IgD-negative memory B cell (primary cell): ENCODE results near the gene PURA. TPM values are rescaled to one million over a fixed set of nuclear protein-coding genes. Genes with fewer than 3 reads are reported as not detected.

Experiments used
- H3K27ac Mint-ChIP-seq, 3 donors: one replicate each; pipeline ENCODE4 v1.8.0; 2020 to 2022; ENCODE audit warnings: mild to moderate bottlenecking in 3 of 3, mixed read lengths in 3 of 3, moderate library complexity in 1 of 3
- H3K27me3 Mint-ChIP-seq: one replicate; pipeline ENCODE4 v1.8.0; 2021; ENCODE audit warnings: mixed read lengths
- H3K36me3 Mint-ChIP-seq: one replicate; pipeline ENCODE4 v1.8.0; 2020; ENCODE audit warnings: mild to moderate bottlenecking, mixed read lengths
- H3K4me1 Mint-ChIP-seq, 3 donors: one replicate each; pipeline ENCODE4 v1.8.0; 2020 to 2022; ENCODE audit warnings: mixed read lengths in 3 of 3, mild to moderate bottlenecking in 1 of 3
- H3K4me3 Mint-ChIP-seq, 4 donors: one replicate each; pipeline ENCODE4 v1.8.0; 2020 to 2022; ENCODE audit warnings: mild to moderate bottlenecking in 4 of 4, mixed read lengths in 4 of 4, moderate library complexity in 3 of 4
- H3K9me3 Mint-ChIP-seq, 3 donors: one replicate each; pipeline ENCODE4 v1.8.0; 2020 to 2021; ENCODE audit warnings: mixed read lengths in 3 of 3, mild to moderate bottlenecking in 1 of 3
- polyA plus RNA-seq: library from polyadenylated mRNA; unstranded; fragments of 300-500 nt; fragmentation: Illumina TruSeq; gene quantifications from one replicate; pipeline ENCODE4 v1.2.3, GENCODE V29; 2021

Gene PURA
- polyA plus RNA-seq, 1 donor from 2014 or later: 3.3 TPM

GRCh38 chr5:140136624-140137023, 22.7 kb downstream of the PURA start:
- no peaks in the 10 kb centered on the region for H3K27me3 Mint-ChIP-seq
- H3K36me3 Mint-ChIP-seq: peaks cover 8% of the 10 kb centered on the region
- no peak overlapping the region for H3K4me3 Mint-ChIP-seq
- no peak overlapping the region for H3K27ac Mint-ChIP-seq
- H3K9me3 Mint-ChIP-seq: no peaks in the 10 kb centered on the region
- H3K4me1 Mint-ChIP-seq: peaks cover 19 to 34% (median 32%) of the 10 kb centered on the region in 3 donors

GRCh38 chr5:140140435-140140834, 26.5 kb downstream of the PURA start:
- Mint-ChIP-seq H3K36me3 (peaks cover 7% of the 10 kb centered on the region), H3K27ac (peak overlapping the region in 1 of 3 donors; percentile 27), H3K4me1 (peaks cover 19 to 33% (median 30%) of the 10 kb centered on the region in 3 donors), H3K27me3 (peaks cover 10% of the 10 kb centered on the region), H3K9me3 (no peaks in the 10 kb centered on the region), H3K4me3 (no peak overlapping the region)

- H3K4me3 Mint-ChIP-seq: no peak overlapping the region
- peaks cover 22 to 35% (median 27%) of the 10 kb centered on the region in 3 donors for H3K4me1 Mint-ChIP-seq
- H3K9me3 Mint-ChIP-seq: no peaks in the 10 kb centered on the region
- H3K27me3 Mint-ChIP-seq: peaks cover 12% of the 10 kb centered on the region
- H3K27ac Mint-ChIP-seq: peak overlapping the region in 1 of 3 donors; percentile 65
- peaks cover 7% of the 10 kb centered on the region for H3K36me3 Mint-ChIP-seq
Observed at GRCh38 chr5:140141241-140141640, 27.3 kb downstream of the PURA start.

GRCh38 chr5:140142246-140142645, 28.3 kb downstream of the PURA start:
- peaks cover 16% of the 10 kb centered on the region for H3K27me3 Mint-ChIP-seq
- H3K4me1 Mint-ChIP-seq: peaks cover 22 to 33% (median 31%) of the 10 kb centered on the region in 3 donors
- no peak overlapping the region for H3K4me3 Mint-ChIP-seq
- peaks cover 4% of the 10 kb centered on the region for H3K36me3 Mint-ChIP-seq
- H3K9me3 Mint-ChIP-seq: no peaks in the 10 kb centered on the region
- no peak overlapping the region for H3K27ac Mint-ChIP-seq

- no peaks in the 10 kb centered on the region for H3K9me3 Mint-ChIP-seq
- peaks cover 22 to 33% (median 30%) of the 10 kb centered on the region in 3 donors for H3K4me1 Mint-ChIP-seq
- H3K4me3 Mint-ChIP-seq: no peak overlapping the region
- peaks cover 4% of the 10 kb centered on the region for H3K36me3 Mint-ChIP-seq
- H3K27me3 Mint-ChIP-seq: peaks cover 16% of the 10 kb centered on the region
- no peak overlapping the region for H3K27ac Mint-ChIP-seq
Observed at GRCh38 chr5:140142856-140143255, 28.9 kb downstream of the PURA start.

- Mint-ChIP-seq H3K4me1 (peaks cover 22 to 33% (median 31%) of the 10 kb centered on the region in 3 donors), H3K27ac (peak overlapping the region in 1 of 3 donors; percentile 24), H3K27me3 (peaks cover 16% of the 10 kb centered on the region), H3K36me3 (peaks cover 3% of the 10 kb centered on the region), H3K9me3 (no peaks in the 10 kb centered on the region), H3K4me3 (no peak overlapping the region)
Observed at GRCh38 chr5:140143521-140144258, 29.8 kb downstream of the PURA start.

GRCh38 chr5:140145256-140145655, 31.3 kb downstream of the PURA start:
- peaks cover 16% of the 10 kb centered on the region for H3K27me3 Mint-ChIP-seq
- peak overlapping the region in 3 of 4 donors; percentile 55 to 94 (median 57) for H3K4me3 Mint-ChIP-seq
- H3K9me3 Mint-ChIP-seq: no peaks in the 10 kb centered on the region
- peaks cover 20 to 31% (median 27%) of the 10 kb centered on the region in 3 donors for H3K4me1 Mint-ChIP-seq
- no peaks in the 10 kb centered on the region for H3K36me3 Mint-ChIP-seq
- H3K27ac Mint-ChIP-seq: peak overlapping the region in 1 of 3 donors; percentile 63

GRCh38 chr5:140145818-140146522, 32.1 kb downstream of the PURA start:
- Mint-ChIP-seq H3K27me3 (peaks cover 16% of the 10 kb centered on the region), H3K9me3 (no peaks in the 10 kb centered on the region), H3K4me3 (peak overlapping the region in 3 of 4 donors; percentile 55 to 94 (median 57)), H3K27ac (no peak overlapping the region), H3K36me3 (no peaks in the 10 kb centered on the region), H3K4me1 (peaks cover 15 to 24% (median 20%) of the 10 kb centered on the region in 3 donors)

- Mint-ChIP-seq H3K36me3 (no peaks in the 10 kb centered on the region), H3K27me3 (peaks cover 16% of the 10 kb centered on the region), H3K9me3 (no peaks in the 10 kb centered on the region), H3K27ac (no peak overlapping the region), H3K4me3 (peak overlapping the region in 1 of 4 donors; percentile 17), H3K4me1 (peaks cover 13 to 22% (median 18%) of the 10 kb centered on the region in 3 donors)
Observed at GRCh38 chr5:140146523-140146842, 32.6 kb downstream of the PURA start.

GRCh38 chr5:140147460-140147859, 33.6 kb downstream of the PURA start:
- H3K27me3 Mint-ChIP-seq: peaks cover 16% of the 10 kb centered on the region
- no peak overlapping the region for H3K27ac Mint-ChIP-seq
- peaks cover 12 to 22% (median 21%) of the 10 kb centered on the region in 3 donors for H3K4me1 Mint-ChIP-seq
- no peaks in the 10 kb centered on the region for H3K36me3 Mint-ChIP-seq
- no peaks in the 10 kb centered on the region for H3K9me3 Mint-ChIP-seq
- peak overlapping the region in 1 of 4 donors; percentile 42 for H3K4me3 Mint-ChIP-seq

- H3K27ac Mint-ChIP-seq: no peak overlapping the region
- H3K9me3 Mint-ChIP-seq: no peaks in the 10 kb centered on the region
- H3K4me1 Mint-ChIP-seq: peaks cover 12 to 22% (median 21%) of the 10 kb centered on the region in 3 donors
Observed at GRCh38 chr5:140148508-140148907, 34.6 kb downstream of the PURA start.

GRCh38 chr5:140150201-140150600, 36.3 kb downstream of the PURA start:
- Mint-ChIP-seq H3K36me3 (no peaks in the 10 kb centered on the region), H3K27me3 (peaks cover 8% of the 10 kb centered on the region), H3K27ac (no peak overlapping the region), H3K4me1 (peaks cover 5 to 10% (median 10%) of the 10 kb centered on the region in 3 donors), H3K4me3 (no peak overlapping the region), H3K9me3 (no peaks in the 10 kb centered on the region)

More at GRCh38 chr5:140148508-140148907, 34.6 kb downstream of the PURA start:
- H3K4me3 Mint-ChIP-seq: no peak overlapping the region
- H3K36me3 Mint-ChIP-seq: no peaks in the 10 kb centered on the region
- H3K27me3 Mint-ChIP-seq: peaks cover 16% of the 10 kb centered on the region

- peaks cover 0 to 7% (median 6%) of the 10 kb centered on the region in 3 donors for H3K4me1 Mint-ChIP-seq
- H3K4me3 Mint-ChIP-seq: peak overlapping the region in 1 of 4 donors; percentile 9
- H3K9me3 Mint-ChIP-seq: no peaks in the 10 kb centered on the region
- peaks cover 5% of the 10 kb centered on the region for H3K27me3 Mint-ChIP-seq
- no peak overlapping the region for H3K27ac Mint-ChIP-seq
- no peaks in the 10 kb centered on the region for H3K36me3 Mint-ChIP-seq
Observed at GRCh38 chr5:140151144-140152021, 37.5 kb downstream of the PURA start.

GRCh38 chr5:140152022-140152999, 38.4 kb downstream of the PURA start:
- Mint-ChIP-seq H3K27ac (no peak overlapping the region), H3K9me3 (no peaks in the 10 kb centered on the region)

More at GRCh38 chr5:140152022-140152999, 38.4 kb downstream of the PURA start:
- Mint-ChIP-seq H3K4me3 (peak overlapping the region in 1 of 4 donors; percentile 9), H3K36me3 (no peaks in the 10 kb centered on the region), H3K4me1 (peaks cover 3 to 10% (median 9%) of the 10 kb centered on the region in 3 donors), H3K27me3 (no peaks in the 10 kb centered on the region)
